ENCODE measurements around the gene ZMIZ2.

- TF ChIP-seq CTCF (optimal IDR thresholded peaks at IDR 0.05 in 1 of 3, IDR thresholded peaks at IDR 0.05 in 1 of 3, conservative IDR thresholded peaks at IDR 0.05 in 1 of 3; ENCODE audit: extremely low read depth in 1 of 3, insufficient read depth in 2 of 3, low read length in 3 of 3) (no peak), EZH2 (IDR thresholded peaks at IDR 0.05; ENCODE audit: low read length) (no peak)
These were observed 4.2 kb downstream of the ZMIZ2 start for GRCh38 chr7:44752822-44753221.

All from keratinocyte (primary cell).